Epithelial cell of esophagus (primary cell): ENCODE measurements around the gene SMIM10.

ENCODE experiments used
- DNase-seq: peaks from one replicate; pipeline ENCODE4 v3.0.0; 2010; ENCODE audit warnings: low read depth
- H3K4me3 ChIP-seq: 2 replicates; pipeline ENCODE4 v1.5.1; 2011; ENCODE audit warnings: mild to moderate bottlenecking, low read length, control low read depth
- TF ChIP-seq, protein P1 (sequence below): IDR thresholded peaks from 2 replicates; pipeline ENCODE4 v1.5.1; 2011; ENCODE audit warnings: low read depth, mild to moderate bottlenecking, low read length, control low read depth, inconsistent platforms; ENCODE audit not compliant: insufficient read depth; ENCODE audit errors: missing control alignments

SMIM10 gene

DNA sequence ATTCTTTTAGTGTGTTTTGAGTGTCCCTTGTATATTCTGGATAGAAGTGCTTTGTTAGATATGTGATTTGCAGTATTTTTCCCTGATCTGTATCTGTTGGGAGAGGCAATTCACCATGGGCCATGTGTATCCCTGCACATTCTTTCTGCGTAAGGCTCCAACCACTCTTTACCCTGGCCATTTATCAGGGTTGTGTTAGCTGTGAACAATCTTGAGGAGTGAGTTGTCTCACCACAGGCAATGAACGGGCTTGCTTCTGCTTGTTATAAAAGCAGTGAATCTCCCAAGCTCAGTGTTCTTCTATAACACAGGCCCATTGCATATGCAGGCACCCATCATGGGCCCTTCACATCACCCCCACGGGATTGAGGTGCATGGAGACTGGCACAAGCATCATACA, 18.9 kb upstream of the SMIM10 start:
- TF ChIP-seq, protein P1, sequence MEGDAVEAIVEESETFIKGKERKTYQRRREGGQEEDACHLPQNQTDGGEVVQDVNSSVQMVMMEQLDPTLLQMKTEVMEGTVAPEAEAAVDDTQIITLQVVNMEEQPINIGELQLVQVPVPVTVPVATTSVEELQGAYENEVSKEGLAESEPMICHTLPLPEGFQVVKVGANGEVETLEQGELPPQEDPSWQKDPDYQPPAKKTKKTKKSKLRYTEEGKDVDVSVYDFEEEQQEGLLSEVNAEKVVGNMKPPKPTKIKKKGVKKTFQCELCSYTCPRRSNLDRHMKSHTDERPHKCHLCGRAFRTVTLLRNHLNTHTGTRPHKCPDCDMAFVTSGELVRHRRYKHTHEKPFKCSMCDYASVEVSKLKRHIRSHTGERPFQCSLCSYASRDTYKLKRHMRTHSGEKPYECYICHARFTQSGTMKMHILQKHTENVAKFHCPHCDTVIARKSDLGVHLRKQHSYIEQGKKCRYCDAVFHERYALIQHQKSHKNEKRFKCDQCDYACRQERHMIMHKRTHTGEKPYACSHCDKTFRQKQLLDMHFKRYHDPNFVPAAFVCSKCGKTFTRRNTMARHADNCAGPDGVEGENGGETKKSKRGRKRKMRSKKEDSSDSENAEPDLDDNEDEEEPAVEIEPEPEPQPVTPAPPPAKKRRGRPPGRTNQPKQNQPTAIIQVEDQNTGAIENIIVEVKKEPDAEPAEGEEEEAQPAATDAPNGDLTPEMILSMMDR, result no peak
- peak; percentile 72 for DNase-seq
- H3K4me3 ChIP-seq, result no peak overlapping the region

DNA sequence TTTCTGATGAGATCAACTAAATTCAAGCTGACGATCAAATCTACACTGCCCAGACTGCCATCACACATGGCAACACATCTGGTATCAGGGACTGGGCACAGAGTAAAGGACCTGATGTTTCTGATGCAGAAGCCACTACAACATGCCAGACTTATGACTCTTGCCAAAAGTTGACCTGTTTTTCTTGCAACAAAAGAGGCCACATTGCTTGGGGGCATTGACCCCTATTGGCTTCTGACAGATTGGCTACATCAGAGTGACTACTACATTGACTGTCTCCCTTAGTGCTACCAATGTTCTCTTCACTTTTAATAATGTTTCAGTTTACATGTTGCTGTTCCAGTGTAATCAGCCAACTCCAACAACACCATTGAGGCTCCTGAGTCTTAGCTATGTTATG, 15.3 kb upstream of the SMIM10 start:
- no peak for DNase-seq
- no peak overlapping the region for H3K4me3 ChIP-seq
- TF ChIP-seq, protein P1, result no peak

DNA sequence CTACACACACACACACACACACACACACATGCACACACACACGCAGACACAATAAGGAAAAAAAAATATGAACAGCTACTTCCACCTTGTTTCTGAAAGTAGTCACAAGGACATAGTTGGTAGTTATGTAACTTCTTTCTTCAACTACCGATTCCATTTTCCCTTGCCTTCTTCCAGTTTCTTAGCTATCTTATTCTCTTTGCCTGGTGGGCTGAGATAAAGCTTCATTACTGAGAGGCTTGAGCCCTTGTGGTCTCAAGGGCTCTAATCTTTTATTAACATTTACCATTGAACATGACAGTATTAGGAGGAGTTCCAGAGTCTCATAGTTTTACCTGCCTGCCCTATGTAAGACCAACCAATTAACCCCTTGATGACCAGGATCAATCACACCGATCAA, 8.9 kb upstream of the SMIM10 start:
- TF ChIP-seq, protein P1, result no peak
- no peak for DNase-seq
- H3K4me3 ChIP-seq, result no peak overlapping the region

DNA sequence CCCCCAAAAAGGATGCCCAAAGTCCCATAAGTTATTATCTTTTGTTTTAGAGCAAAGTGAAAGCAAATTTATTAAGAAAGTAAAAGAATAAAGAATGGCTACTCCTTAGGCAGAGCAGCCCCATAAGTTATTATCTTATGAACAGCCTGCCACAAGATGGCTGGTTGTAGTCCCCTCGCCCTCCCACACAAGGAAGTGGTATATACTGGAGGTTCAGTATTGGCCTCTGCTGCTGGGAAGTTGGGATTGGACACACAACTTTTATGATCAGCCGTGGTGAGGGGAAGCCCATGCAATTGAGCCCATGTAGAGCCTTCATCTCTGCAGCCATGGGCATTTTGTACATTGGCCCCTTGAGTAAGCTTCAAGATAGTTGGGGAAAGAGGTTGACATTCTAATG, 8.0 kb upstream of the SMIM10 start:
- no peak overlapping the region for H3K4me3 ChIP-seq
- TF ChIP-seq, protein P1, result no peak
- no peak for DNase-seq

DNA sequence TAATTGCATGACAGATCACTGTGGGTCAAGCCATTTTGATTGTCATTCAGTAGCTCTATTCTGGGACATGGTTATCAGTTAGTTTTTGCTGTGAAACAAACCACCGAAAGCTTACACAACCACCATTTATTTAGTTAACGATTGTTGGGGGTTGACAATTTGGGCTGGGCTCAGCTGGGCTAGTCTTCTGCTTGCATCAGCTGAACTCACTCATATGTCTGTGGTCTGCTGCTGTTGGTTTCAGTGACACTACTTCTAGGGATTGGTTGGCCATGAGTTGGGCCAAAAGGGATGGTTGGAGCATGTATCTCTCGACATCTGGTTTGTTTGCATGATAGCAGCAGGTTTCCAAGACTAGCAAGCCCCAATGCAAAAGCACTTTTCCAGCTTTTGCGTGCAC, 5.3 kb upstream of the SMIM10 start:
- H3K4me3 ChIP-seq, result no peak overlapping the region
- TF ChIP-seq, protein P1, result no peak
- DNase-seq, result no peak

DNA sequence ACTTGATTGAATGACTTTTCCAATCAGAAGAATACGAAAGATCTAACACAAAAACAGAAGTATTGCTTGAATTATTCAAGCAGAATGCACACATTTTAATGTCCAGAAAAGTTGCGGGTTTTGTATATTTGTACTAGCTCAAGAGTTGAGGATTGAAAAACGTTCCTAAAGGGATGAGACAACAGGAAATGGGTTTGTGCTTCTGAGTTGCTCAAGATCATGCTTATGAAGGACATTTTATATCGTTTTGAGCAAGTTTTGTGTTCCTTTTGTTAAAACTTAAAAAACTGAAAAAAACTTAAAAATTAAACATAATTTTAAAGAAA, 353 bp upstream of the SMIM10 start:
- TF ChIP-seq, protein P1, result no peak
- no peak for DNase-seq
- H3K4me3 ChIP-seq, result no peak overlapping the region

DNA sequence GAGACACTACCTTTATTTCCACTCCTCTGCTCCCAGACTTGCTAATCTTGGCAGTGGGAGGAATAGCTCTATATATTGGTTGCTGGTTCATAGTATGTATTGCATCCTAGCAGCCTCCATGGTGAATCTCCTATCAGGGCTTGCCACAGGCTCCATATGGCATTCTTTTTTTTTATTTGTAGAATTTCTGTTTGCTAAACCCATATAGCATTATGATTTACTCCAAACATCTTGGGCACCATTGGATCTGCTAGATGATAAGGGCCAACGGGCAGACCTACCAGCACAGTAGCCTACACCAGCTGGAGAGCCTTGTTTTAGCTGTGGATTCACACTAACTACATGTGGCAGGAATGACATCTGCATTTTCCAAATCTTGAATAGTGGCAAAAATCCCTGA, 6.9 kb downstream of the SMIM10 start:
- DNase-seq, result no peak
- TF ChIP-seq, protein P1, result no peak
- no peak overlapping the region for H3K4me3 ChIP-seq
